Measurements from ENCODE around the gene COLGALT1. TPM values are rescaled to one million over a fixed set of nuclear protein-coding genes. Genes with fewer than 3 reads are reported as not detected.

The COLGALT1 gene
- total and polyA plus RNA-seq, 10 of the 15 experiments (the other 5 are each of a cell fraction or from before 2014, with no cell fraction given) = 1.2 to 78.8 (median 29.8) TPM

GRCh38 chr19:17562097-17562496 is 6.6 kb downstream of the COLGALT1 start:
- SMC1A ChIA-PET (ENCODE audit: uncharacterized antibody, unreplicated experiment) = interaction anchor here (1.4 kb wide), 1 partner anchor 9 kb away, joined by 4 read pairs; no protein-coding TSS in a partner anchor
- TF ChIP-seq SMARCA5 (IDR thresholded peaks at IDR 0.05) (no peak), RB1 (IDR thresholded peaks at IDR 0.05; ENCODE audit: borderline replicate concordance) (no peak), CBX3 (IDR thresholded peaks at IDR 0.05; ENCODE audit: borderline replicate concordance, low read depth) (no peak)
- H3K79me2 ChIP-seq (ENCODE audit: control insufficient read depth, insufficient read depth, low read length) = peaks cover 2% of the 10 kb centered on the region
- H3K4me1 ChIP-seq (ENCODE audit: control insufficient read depth, insufficient read depth, low read length) = no peaks in the 10 kb centered on the region
- CTCF ChIA-PET = interaction anchor here (1.0 to 2.5 kb wide), 3 partner anchors 12 to 192 kb away, joined by 3 to 13 read pairs (median 5); no protein-coding TSS in a partner anchor
- in situ Hi-C loops (cut with MboI) = no loop called here
- intact Hi-C loops (cut with micrococcal nuclease; ENCODE audit: unreplicated experiment) = no loop called here
- POLR2A ChIA-PET = interaction anchor here (0.6 to 0.8 kb wide), 2 partner anchors 10 to 52 kb away, joined by 3 to 5 read pairs; no protein-coding TSS in a partner anchor
- WGBS (ENCODE audit: insufficient coverage, insufficient replicate concordance, low lambda C conversion rate, missing lambda C conversion rate) = 100% methylated on average over 4 of the region's 4 CpGs
- H3K9me3 ChIP-seq (replicated peaks; ENCODE audit: control insufficient read depth, insufficient read depth, low read length) = no peaks in the 10 kb centered on the region
- ATAC-seq (no peak), FAIRE-seq (no peak), DNase-seq (ENCODE audit: low read depth, low spot score) (no peak)
- RAD21 ChIA-PET (ENCODE audit: unreplicated experiment) = no interaction called here
- H3K9ac ChIP-seq (ENCODE audit: control insufficient read depth, insufficient read depth, low read length) = no peak overlapping the region
- H3K4me3 ChIP-seq = no peak overlapping the region
- H3K27ac ChIP-seq (ENCODE audit: control insufficient read depth, insufficient read depth) = no peak overlapping the region
- H3K27me3 ChIP-seq (replicated peaks in 1 of 2; ENCODE audit: control insufficient read depth in 2 of 2, insufficient read depth in 2 of 2, low read length in 1 of 2) = no peaks in the 10 kb centered on the region
- no peak overlapping the region for H3K4me2 ChIP-seq (ENCODE audit: control insufficient read depth, insufficient read depth)
- no peaks in the 10 kb centered on the region for H4K20me1 ChIP-seq (ENCODE audit: control insufficient read depth, insufficient read depth)
- H2AFZ ChIP-seq (ENCODE audit: control insufficient read depth, low read depth, low read length) = no peak overlapping the region
- BruUV-seq (replicated peaks) = no TSS peak
- peaks cover 7 to 8% of the 10 kb centered on the region in 2 experiments; a peak in 3 of 4 replicates for H3K36me3 ChIP-seq (ENCODE audit: control insufficient read depth in 2 of 2, insufficient read depth in 2 of 2, low read length in 1 of 2)

GRCh38 chr19:17562561-17562960 is 7.1 kb downstream of the COLGALT1 start:
- DNase-seq (ENCODE audit: low read depth, low spot score) (no peak), ATAC-seq (no peak), FAIRE-seq (no peak)
- POLR2A ChIA-PET = interaction anchor here (0.7 to 0.8 kb wide), 2 partner anchors 9 to 152 kb away, joined by 3 read pairs; no protein-coding TSS in a partner anchor
- H3K4me3 ChIP-seq = no peak overlapping the region
- in situ Hi-C loops (cut with MboI) = no loop called here
- RAD21 ChIA-PET (ENCODE audit: unreplicated experiment) = no interaction called here
- peaks cover 7 to 12% of the 10 kb centered on the region in 2 experiments; a peak in 3 of 4 replicates for H3K36me3 ChIP-seq (ENCODE audit: control insufficient read depth in 2 of 2, insufficient read depth in 2 of 2, low read length in 1 of 2)
- no peak overlapping the region for H3K27ac ChIP-seq (ENCODE audit: control insufficient read depth, insufficient read depth)
- CTCF ChIA-PET = interaction anchor here (0.5 to 2.5 kb wide), 4 partner anchors 11 to 370 kb away, joined by 3 to 13 read pairs (median 4); partner anchors contain the start of gene CCDC124
- SMC1A ChIA-PET (ENCODE audit: uncharacterized antibody, unreplicated experiment) = interaction anchor here (1.4 kb wide), 1 partner anchor 10 kb away, joined by 4 read pairs; no protein-coding TSS in a partner anchor
- intact Hi-C loops (cut with micrococcal nuclease; ENCODE audit: unreplicated experiment) = no loop called here
- H3K27me3 ChIP-seq (replicated peaks in 1 of 2; ENCODE audit: control insufficient read depth in 2 of 2, insufficient read depth in 2 of 2, low read length in 1 of 2) = no peaks in the 10 kb centered on the region
- H3K9me3 ChIP-seq (replicated peaks; ENCODE audit: control insufficient read depth, insufficient read depth, low read length) = no peaks in the 10 kb centered on the region
- TF ChIP-seq BCL3 (IDR thresholded peaks at IDR 0.05; ENCODE audit: borderline replicate concordance, insufficient read depth, low read depth, low read length, poor library complexity, severe bottlenecking) (no peak), TAF1 (IDR thresholded peaks at IDR 0.05; ENCODE audit: borderline replicate concordance, low read depth, low read length) (no peak), POLR2A (IDR thresholded peaks at IDR 0.05; ENCODE audit: low read depth, low read length) (no peak), ATF3 (IDR thresholded peaks at IDR 0.05; ENCODE audit: borderline replicate concordance, extremely low read depth, low read depth, low read length) (no peak), EP300 (IDR thresholded peaks at IDR 0.05; ENCODE audit: borderline replicate concordance in 1 of 2, control insufficient read depth in 1 of 2, low read depth in 2 of 2, low read length in 2 of 2) (no peak)
- H4K20me1 ChIP-seq (ENCODE audit: control insufficient read depth, insufficient read depth) = no peaks in the 10 kb centered on the region
- H3K79me2 ChIP-seq (ENCODE audit: control insufficient read depth, insufficient read depth, low read length) = no peaks in the 10 kb centered on the region; the same call in 1 of the 2 replicates
- no peak overlapping the region for H3K4me2 ChIP-seq (ENCODE audit: control insufficient read depth, insufficient read depth)
- 86% methylated on average over 11 of the region's 11 CpGs for WGBS (ENCODE audit: insufficient coverage, insufficient replicate concordance, low lambda C conversion rate, missing lambda C conversion rate)
- H3K9ac ChIP-seq (ENCODE audit: control insufficient read depth, insufficient read depth, low read length) = no peak overlapping the region
- no peaks in the 10 kb centered on the region for H3K4me1 ChIP-seq (ENCODE audit: control insufficient read depth, insufficient read depth, low read length)
- no peak overlapping the region for H2AFZ ChIP-seq (ENCODE audit: control insufficient read depth, low read depth, low read length)
- no TSS peak for BruUV-seq (replicated peaks)

All from GM12878 (cell line).